D721Med (cell line): ENCODE measurements around the gene FGF21.

Source experiments
- DNase-seq: peaks from one replicate; pipeline ENCODE4 v3.0.0; 2011; ENCODE audit warnings: low spot score; ENCODE audit not compliant: insufficient read length
- FAIRE-seq: peaks from 2 replicates; lab custom pipeline; 2011; peaks lifted over from hg19 to GRCh38; lab: Jason Lieb, UNC
- TF ChIP-seq, protein P1 (sequence below): IDR thresholded peaks from 2 replicates; pipeline ENCODE4 v1.5.1; 2012; ENCODE audit warnings: mild to moderate bottlenecking, control low read depth; ENCODE audit not compliant: insufficient read depth; ENCODE audit errors: missing control alignments

The FGF21 gene

GRCh38 chr19:48735031-48735615, 20.2 kb upstream of the FGF21 start:
- DNase-seq: peak; percentile 97
- FAIRE-seq: no peak
- TF ChIP-seq, protein P1, sequence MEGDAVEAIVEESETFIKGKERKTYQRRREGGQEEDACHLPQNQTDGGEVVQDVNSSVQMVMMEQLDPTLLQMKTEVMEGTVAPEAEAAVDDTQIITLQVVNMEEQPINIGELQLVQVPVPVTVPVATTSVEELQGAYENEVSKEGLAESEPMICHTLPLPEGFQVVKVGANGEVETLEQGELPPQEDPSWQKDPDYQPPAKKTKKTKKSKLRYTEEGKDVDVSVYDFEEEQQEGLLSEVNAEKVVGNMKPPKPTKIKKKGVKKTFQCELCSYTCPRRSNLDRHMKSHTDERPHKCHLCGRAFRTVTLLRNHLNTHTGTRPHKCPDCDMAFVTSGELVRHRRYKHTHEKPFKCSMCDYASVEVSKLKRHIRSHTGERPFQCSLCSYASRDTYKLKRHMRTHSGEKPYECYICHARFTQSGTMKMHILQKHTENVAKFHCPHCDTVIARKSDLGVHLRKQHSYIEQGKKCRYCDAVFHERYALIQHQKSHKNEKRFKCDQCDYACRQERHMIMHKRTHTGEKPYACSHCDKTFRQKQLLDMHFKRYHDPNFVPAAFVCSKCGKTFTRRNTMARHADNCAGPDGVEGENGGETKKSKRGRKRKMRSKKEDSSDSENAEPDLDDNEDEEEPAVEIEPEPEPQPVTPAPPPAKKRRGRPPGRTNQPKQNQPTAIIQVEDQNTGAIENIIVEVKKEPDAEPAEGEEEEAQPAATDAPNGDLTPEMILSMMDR: no peak

- TF ChIP-seq, protein P1: no peak
- no peak for DNase-seq
- FAIRE-seq: no peak
Observed at GRCh38 chr19:48737360-48737998, 17.8 kb upstream of the FGF21 start.

DNA sequence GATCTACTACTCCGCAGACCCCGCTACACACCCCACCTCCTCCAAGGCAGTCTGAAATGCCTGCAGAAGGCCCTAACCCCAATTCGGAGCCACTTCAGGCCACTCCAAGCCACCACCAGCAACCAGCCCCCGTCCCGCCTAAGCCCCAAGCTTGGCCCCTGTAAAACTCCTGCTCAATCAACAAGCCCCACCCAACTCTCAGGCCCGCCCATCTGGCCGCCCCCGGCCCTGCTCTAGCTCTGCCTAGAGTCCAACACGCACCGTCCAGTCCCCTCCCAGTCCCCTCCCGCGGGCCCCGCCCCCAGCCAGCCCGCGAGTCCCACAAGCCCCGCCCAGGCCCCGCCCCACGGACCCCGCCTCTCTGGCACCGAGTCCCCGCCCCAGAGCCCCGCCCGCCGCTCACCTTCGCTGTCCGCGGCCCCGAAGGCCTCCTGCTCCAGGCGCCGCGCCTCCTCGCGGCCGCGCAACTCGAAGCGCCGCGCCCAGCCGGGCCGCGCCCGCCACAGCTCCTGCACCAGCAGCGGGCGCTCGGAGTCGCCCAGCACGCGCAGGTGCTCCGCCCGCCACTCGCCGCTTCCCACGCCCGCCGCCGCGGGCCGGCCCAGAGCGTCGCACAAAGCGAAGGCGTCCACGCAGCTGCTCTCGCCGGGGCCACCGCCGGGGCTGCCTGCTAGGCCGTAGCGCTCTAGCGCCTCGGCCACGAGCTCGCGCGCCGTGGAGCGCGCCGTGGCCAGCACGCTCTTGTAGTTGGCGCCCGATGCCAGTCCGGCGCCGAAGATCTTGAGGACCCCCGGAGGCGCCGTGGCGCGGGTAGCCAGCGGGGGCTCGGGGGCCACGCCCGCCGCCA, 16.5 kb upstream of the FGF21 start:
- DNase-seq (peak; percentile 98), FAIRE-seq (no peak)
- TF ChIP-seq, protein P1: peak; percentile 52

GRCh38 chr19:48739404-48740163, 15.7 kb upstream of the FGF21 start:
- TF ChIP-seq, protein P1: no peak
- FAIRE-seq (no peak), DNase-seq (no peak)

GRCh38 chr19:48740164-48740972, 15.0 kb upstream of the FGF21 start, which contains the start of gene RASIP1:
Gene RASIP1 (minus strand): TSS chr19:48740610. CDS start chr19:48740282, 328 bp downstream.
- no peak for DNase-seq
- FAIRE-seq: no peak
- TF ChIP-seq, protein P1: no peak

DNA sequence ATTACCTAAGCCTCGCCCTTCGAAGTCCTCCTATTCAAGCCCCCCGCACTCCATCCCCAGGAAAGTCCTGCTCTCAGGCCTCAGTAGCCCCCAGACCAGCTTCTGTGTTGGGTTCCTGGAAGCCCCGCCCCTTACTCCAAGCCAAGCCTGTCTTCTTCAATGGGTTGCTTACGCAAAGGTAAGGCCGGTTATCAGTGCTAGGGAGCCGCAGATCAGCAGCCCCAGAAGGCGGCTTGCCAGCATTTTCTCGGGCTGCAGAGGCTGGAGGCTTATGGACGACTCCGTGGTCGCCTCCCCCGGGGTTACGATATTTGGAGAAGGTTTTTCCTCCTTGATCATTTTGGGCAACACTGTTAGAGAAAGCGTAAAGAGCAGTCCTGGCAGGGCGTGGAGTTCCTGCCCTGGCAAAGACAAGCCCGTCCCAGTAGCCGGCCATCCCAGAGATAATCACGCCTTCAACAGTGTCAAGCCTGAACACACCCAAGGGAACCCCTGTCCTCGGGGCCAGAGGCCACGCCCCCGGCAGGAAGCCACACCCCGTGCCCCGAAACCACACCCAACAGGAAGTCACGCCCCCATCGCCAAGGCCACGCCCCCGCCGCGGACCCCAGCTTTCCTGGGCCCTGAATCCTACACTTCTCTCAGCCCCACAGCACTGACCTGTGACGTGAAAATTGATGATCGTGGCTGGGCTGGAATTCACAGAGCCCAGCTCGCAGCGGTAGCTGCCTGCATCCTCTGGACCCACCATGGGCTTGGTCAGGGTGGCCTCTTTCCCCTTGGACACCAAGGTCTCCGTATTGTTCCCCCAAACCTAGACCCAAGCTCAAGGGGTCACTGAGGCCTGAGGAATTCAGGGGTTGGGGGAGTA, 14.0 kb upstream of the FGF21 start:
- TF ChIP-seq, protein P1: no peak
- no peak for DNase-seq
- no peak for FAIRE-seq
